ENCODE results near the gene MAP3K7CL.
"Not testable (repeated sequence)": the region's sequence is repeated elsewhere in the genome, so short reads cannot be mapped to it uniquely, and the experiment has no call there.

The MAP3K7CL gene

DNA sequence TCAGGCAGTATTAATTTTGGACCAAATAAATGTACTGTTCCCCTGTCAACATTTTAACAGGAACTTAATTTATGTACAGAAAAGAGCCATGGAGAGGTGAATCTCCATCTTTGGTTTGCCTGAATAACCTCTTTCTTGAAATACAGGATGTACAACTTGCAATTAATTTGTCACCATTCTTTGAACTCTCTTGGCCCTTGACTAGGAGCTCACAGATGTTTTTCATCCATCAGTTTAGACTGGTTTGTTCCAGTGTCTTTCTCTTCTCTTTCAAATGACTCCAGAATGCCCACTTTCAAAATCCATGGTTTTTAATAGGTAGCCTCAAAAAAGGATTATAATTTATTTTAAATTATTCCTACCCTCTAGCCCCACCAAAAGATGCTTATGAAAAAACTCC is 5.0 kb downstream of the MAP3K7CL start:
- no peak for DNase-seq

DNA sequence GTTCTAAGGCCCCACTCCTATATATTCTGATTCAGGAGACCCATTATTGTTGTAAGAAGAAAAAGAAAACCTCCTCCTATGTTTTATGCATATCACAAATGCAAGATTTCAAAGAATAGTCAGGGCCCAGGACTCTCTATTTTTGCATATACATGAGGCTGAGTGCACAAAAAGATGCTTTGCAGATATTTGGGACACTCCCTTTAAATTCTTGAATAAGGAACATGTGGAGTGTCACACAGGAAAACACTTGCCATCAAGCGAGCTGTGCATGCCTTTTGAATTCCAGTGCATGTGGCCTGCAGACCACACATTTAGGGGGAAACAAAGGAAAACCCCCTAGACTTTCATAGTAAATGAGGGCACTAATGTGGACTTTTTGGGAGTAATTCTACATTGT is 5.6 kb downstream of the MAP3K7CL start:
- no peak for DNase-seq

DNA sequence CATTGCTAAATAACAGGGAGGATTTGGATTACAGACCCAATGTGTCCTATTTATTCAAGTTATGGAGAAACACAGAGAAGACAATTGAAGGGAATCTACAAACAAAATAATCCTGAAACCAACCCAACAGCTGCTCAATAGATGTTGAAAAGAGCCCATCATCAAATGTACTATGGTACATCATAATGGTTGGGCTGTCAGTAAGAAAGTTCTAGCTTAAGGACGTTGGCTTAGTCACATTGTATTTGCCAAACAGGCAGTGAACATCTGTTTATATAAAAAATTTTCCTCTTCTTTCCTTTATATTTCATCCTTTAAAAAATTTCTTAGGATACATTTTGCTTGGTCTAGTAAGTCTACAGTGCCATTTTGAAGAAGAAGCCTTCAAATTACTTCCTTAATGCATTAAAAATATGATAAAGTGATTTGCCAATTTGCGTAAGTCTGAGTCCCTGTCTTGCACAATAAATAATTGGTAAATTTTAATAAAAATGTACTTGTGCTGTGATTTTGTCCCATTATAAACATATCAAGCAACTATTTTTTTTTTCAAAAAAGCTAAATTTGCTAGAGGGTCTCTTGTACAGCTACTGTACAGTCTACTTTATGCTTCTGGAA is 14.4 kb downstream of the MAP3K7CL start:
- no peak for DNase-seq

DNA sequence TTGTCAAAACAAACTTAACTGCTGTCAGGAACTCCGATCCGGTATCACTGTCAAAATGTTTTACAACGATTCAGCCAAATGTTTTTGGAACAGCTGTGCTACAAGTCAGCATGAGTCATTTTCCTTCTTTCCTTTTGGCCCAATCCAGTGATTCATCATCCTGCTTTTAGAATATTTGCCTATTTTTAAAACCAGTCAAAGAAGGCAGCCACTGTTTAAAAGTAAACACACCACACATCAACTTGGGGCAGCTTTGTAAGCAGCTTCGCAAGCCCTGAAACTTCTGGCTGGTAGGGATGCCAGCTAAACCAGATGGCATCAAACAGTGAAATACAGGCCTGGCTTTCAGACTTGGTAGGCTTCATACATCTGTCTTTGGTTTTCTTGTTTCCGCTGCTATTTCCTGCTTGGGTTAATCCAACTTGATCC is 14.9 kb downstream of the MAP3K7CL start:
- DNase-seq: no peak

DNA sequence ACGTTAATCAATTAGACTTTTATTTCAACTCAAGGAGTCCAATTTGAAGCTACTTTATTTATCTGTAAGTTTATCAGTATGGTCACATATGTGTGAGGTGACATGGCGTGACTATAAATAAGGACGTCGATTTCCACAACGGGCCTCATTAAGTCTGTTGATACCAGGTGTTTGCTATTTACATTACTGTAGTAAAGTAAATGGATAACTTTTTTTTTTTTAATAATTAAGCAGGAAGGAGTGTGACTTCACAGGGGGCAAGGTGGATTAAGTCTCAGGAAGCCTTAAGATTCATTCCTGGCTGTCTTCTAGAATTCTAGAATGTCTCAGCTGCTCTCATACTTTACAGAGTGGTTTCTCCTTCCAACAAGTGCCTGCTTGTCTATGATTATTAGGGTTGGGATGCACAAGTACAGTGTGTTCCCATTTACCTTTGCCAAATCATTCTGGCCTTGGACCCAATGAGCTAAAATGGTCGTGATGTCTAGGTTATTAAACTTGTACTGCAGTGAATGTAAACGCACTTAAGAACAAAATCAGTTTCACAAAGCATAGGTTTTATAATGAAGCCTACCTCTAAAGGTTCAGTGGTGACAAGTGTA is 15.5 kb downstream of the MAP3K7CL start:
- DNase-seq: no peak

DNA sequence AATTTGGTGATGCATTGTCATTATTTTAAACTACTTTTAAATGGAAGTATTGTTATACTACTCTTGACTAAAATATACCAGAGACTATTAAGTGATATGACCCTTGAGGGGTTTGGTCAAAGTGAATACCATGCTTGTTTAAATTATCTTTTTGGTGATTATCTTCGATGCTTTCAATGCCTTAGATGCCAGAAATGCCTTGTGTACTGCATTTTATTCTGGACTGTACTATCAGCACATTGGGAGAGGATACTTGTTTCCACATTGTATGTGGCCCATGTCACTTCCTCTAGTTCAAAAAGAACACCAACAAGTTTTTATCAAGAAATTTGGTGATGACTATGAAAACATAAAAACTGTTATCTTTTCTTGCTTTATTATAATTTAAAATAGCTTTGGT is 16.3 kb downstream of the MAP3K7CL start:
- DNase-seq: no peak

DNA sequence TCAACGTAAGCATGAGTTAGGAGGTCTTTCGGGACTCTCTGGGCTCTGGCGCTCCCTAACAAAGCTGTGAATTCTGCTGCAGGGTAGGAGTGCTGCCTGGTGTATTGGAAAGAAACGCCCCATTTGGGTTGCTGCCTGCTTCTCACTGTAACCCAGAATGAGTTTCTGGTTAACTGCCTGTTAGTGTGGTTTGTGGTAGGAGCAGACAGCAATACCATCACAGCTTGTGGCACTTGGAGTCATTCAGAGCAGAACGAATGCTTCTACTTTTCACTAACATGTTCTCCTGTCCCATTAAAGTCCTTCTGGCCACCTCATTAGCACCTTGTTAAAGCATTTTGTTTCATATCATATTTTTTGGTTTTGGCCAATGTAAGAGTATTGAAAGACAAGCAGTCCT is 18.1 kb downstream of the MAP3K7CL start:
- DNase-seq: no peak

DNA sequence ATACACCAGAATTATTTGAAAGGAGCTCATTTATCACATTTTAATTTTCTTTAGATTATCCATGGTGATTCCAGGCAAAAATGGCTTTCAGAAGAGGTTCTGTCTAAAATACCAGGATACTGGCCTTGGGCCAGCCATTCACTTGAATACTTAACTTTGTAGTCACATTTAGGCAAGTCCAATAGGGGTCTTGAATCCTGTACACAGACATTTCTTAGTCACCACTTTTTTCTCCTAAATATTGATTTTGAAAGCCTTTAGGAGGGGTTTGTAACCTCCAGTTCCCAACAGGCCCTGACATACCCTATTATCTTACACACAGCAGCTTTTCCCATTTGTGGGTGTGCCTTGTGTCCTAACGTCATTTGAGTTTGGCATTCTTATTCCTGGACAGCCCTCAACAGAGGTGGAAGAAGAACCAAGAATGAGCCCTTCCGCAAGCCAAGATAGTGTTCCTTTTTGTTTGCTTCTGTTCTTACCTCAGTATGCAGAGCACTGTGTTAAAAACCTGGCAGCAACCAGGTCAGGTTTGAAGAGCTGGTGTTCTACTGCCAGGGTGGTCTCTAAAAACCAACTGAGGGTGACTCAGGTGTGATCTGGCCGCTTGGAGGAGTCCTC is 19.5 kb downstream of the MAP3K7CL start:
- no peak for DNase-seq

DNA sequence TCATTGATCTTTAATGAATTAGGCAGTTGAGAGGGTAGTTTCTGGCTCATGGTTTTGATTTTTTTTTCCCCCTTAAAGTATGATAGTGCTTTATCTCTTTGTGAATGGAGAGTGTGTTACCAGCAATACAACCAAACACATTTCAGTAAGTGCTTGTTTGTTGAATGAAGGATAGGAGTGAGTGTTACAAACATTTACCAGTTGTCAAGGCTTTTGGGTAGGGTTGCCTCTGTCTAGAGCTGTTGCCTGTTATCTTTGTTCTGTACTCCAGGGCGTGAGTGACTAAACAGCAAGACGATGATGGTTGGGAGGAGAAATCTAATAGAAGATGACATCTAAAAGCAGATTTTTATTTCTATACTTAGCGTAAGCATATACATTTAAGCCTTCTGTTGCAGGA is 21.5 kb downstream of the MAP3K7CL start:
- DNase-seq: no peak

DNA sequence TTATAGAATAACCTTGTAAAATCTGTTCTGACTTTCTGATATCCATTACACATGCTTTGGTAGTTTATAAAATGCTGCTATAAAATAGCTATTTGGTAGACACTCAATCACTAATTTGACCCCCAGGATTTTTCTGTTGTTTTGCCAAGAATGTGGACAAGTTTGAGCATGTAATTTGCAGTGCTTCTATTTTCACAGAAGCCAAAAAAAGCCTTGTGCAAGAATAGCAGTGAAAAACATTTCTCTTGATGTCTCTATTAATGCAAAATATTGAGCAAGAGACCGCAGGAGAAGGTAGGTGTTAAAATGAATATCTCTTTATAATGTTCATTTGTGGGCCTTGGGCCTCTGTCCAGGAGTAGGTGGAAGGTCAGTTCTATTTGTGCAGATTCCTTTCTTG is 22.5 kb downstream of the MAP3K7CL start:
- DNase-seq: no peak

DNA sequence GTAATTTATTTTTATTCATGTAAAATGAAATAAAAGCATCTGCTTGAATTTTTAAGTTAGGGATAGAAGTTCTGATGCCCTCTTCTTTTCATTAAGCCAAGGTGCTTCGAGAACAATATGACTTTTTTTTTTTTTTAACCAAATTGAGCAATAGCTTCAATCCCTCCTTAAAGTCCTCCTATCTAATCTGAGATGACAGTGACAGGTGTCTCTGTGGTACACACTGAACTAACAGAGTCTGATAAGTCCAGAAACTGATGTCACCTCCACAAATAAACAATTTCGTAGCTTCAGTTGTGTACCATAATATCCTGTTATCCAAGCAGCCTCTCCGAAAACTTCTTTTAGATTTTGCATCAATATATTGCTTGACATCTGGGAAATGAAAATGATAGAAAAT is 23.8 kb downstream of the MAP3K7CL start:
- no peak for DNase-seq

DNA sequence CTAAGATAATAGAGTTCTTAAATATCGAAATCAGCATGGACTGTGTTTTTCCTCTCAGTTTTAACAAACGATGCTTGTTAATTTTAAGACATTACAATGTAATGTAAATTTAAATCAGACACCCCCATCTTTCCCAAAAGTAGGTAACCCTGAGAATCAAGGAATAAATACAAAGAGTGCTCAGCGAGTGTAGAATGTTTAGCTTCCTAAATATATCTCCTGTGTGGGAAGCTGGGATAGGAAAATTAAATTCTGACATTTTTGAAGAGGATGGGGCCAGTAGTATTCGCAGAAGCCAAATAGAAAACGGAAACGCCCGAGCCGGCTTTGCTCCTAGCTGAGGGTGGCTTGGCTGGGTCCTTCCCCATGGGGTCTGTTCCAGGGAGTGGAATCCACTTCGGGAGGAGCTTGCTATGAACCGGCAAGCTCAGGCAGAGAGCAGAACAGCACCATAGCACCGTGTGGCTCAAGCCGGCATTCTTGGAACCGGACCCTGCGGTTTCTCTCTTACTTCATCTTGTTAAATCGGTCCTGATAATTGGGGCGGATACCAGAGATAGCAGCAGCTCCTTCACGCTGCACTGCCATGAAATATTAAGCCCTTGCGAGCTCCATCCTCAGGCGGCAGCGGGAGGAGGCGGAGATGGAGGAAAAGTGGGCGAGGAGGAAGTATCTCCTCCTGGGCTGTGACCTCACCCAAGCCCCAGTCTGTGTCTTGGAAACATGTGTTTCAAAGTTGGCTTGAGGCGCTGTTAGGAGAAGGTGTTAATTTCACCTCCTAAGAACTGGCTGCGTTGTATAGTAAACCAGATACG is 24.9 kb downstream of the MAP3K7CL start:
- DNase-seq: no peak

DNA sequence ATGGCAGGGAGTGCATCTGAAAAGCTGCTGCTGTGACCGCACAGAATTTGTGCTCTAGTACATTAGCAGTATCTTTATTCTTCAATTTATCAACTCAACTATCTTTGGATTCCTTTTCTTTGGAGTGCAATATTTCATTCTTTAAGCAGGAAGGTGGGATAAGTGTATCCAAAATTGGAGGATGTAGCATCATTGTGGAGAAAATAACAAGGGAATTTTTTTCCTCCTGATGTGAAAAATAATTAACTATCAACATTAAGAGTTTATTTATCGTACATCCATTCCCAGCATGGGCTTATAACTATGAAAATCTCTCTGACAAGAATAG is 25.5 kb downstream of the MAP3K7CL start:
- no peak for DNase-seq

DNA sequence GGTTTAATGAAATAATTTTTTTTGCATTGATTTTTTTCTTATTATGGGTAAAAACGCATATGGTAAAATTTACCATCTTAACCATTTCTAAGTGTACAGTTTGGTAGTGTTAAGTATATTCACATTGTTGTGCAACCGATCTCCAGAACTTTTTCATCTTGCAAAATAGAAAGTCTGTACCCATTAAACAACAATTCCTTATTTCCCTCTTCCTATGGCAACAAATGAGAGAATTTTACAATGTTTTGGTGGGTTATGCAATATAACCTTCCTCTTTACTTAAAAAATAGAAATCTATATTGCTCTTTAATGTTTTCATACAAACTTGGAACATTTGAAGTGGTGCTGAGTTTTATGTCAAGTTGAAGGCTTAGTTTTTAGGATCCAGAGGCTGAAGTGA is 26.6 kb downstream of the MAP3K7CL start:
- DNase-seq: no peak

DNA sequence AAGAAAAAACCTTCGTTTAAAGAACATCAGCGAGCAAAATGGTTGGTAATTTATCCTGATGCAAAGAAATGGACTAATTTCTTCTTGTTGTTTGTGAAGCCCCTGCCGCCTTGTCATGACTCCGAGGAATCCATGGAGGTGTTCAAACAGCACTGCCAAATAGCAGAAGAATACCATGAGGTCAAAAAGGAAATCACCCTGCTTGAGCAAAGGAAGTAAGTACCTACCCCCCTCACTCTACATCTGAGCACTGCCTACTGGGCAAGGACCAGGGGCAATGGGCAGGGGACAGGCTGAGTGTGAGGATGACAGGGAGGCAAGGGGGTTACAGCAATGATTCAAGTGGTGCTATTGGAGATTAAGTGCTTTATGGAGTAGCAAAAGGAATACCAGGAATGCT is 29.4 kb downstream of the MAP3K7CL start:
- DNase-seq: no peak

DNA sequence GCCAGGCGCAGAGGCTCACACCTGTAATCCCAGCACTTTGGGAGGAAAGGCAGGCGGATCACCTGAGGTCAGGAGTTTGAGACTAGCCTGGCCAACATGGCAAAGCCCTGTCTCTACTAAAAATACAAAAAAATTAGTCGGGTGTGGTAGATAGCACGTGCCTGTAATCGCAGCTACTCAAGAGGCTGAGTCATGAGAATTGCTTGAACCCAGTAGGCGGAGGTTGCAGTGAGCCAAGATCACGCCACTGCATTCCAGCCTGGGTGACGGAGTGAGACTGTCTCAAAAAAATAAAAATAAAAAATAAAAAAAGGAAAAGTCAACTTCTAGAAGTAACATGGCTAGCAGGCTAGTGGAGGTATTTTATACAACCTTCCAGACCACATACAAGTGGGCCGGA is 32.4 kb downstream of the MAP3K7CL start:
- DNase-seq: not testable (repeated sequence)

DNA sequence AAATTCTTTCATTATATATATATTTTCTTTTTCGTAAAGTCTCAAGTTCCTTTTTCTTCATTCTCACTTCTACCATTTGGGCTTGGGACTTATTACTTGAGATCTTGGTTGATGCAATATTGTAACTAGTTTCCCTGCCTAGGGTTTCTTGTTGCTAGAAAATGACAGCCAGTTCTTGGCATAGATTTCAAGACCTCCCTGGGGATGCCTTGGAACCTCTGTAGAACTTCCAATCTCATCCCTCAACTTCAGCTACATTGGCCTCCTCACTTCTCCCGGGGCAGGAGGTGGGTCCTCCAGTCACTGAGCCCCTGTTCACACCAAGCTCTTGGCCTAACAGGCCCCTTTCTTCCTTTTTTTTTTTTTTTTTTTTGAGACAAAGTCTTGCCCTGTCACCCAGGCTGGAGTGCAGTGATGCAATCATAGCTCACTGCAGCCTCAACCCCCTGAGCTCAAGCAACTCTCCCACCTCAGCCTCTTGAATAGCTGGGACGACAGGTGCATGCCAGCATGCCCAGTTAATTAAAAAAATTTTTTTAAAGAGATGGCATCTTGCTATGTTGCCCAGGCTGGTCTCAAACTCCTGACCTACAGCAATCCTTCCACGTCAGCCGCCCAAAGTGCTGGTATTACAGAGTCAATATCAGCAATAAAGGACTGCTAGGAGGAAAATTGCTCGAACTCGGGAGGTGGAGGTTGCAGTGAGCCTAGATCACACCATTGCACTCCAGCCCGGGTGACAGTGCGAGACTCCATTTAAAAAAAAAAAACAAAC is 33.1 kb downstream of the MAP3K7CL start:
- no peak for DNase-seq

DNA sequence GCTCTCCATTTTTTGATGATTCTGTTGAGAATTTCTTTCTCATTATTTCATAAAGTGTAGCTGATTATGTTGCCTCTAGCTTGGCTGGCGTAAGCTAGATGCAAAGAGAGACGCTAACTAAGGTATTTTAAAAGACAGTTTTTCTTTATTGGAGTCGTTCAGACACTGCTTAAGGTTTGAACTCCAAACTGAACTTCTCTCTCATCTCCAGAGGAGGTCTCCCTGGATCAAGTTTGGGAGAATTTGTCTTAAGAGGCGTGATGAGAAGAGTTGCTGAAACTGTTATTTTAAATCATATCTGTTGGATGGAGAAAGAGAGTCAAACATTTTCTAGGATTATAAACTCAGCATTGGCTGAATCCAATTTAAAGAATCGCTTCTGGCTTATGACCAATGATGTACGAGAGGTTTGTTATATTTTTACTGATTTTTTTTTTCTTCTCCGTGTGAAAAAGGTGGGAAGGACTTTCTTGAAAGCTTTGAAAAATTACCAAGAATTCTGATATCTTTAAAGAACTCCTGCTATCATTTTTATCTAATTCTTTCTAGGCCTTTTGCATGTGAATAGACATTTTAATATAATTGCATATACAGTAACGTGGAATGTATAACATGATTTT is 34.0 kb downstream of the MAP3K7CL start:
- no peak for DNase-seq

DNA sequence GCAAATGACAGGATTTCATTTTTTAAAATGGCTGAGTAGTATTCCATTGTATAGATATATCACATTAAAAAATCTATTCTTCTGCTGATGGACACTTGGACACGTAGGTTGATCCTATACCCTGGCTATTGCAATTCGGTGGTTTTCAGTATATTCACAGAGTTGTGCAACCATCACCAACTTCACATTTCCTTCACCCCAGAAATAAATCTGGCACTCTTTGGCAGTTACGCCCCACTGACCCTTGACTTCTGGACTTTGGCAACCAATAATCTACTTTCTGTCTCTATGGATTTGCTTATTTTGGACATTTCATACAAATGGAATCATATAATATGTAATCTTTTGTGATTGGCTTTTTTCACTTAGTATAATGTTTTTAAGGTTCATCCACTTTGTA is 35.9 kb downstream of the MAP3K7CL start:
- no peak for DNase-seq

DNA sequence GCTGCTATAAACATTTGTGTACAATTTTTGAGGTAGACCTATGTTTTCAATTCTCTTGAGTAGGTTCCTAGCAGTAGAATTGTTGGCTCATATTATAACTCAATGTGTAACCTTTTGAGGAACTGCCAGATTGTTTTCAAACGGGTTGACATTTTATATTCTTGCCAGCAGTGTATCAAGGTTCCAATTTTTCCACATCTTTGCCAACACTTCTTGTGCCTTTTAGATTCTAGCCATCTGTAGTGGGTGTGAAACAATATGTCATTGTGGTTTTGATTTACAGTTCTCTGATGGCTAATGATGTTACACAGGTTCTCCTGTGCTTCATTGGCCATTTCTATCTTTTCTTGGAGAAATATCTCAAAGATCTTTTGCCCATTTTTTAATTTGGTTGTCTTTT is 36.4 kb downstream of the MAP3K7CL start:
- no peak for DNase-seq

DNA sequence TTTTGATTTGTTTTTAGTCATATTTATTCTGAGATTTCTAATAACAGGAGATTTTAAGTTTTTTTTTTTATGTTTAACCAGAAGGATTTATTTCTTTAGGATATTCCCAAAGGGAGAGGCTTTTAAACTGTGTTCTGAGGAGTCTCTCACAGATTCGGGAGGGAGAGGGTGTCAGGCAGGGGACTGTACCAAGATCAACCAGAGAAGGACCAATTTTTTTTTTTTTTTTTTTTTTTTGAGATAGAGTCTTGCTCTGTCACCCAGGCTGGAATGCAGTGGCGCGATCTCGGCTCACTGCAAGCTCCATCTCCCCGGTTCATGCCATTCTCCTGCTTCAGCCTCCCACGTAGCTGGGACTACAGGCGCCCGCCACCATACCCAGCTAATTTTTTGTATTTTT is 37.0 kb downstream of the MAP3K7CL start:
- DNase-seq: not testable (repeated sequence)

DNA sequence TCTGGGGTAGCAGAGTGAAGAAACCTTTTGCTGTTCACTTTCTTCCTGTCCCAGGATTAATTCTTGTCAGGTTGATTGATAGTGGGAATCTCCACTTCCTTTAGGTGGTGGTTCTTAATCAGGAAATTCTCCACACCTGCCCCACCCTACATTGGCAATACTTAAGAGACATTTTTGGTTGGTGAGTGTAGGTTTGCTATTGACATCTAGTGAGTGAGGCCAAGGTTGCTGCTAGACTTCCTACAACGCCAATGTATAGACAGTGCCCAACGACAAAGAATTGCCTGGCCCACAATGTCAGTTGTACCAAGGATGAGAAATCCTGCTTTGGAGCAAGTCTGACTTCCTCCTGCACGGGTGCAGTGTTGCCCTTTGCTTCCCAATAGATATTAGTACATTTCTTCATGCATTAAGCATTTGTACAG is 38.5 kb downstream of the MAP3K7CL start:
- no peak for DNase-seq

DNA sequence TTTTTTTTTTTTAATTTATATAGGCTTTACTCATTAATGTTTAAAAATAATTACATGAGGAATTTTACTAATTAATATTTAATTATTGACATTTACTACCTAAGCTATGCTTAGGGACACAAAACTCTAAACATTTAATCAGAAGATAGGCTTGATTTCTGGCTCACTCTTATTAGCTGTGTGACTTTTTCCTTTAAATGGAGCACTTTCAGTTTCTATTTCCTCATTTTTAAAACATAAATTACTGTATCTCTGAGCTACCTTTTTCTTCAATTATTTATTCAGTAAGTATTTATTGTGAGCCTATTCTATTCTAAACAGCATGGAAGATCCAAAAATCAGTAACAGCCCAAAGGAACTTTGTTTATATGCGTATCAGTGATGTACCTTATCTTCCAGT is 40.5 kb downstream of the MAP3K7CL start:
- no peak for DNase-seq

Data from activated CD8-positive, alpha-beta memory T cell treated with anti-CD3 and anti-CD28 coated beads, Interleukin-2, amount 50 U/mL, for 48 hours (primary cell).